A673 (cell line): ENCODE measurements around the gene UBR4. TPM values are rescaled to one million over a fixed set of nuclear protein-coding genes. Genes with fewer than 3 reads are reported as not detected.

Experiments used
- BruUV-seq: library from RNA; stranded (reverse); fragments of 400-500 nt; replicated peaks from 2 replicates; lab custom pipeline; 2021; lab: Mats Ljungman, UMichigan
- CTCF ChIA-PET: fragments of 300-600 bp; sonication (Branson Sonifier 250); formaldehyde crosslinking; loops from one replicate; lab custom pipeline; 2022; ENCODE audit warnings: antibody characterized with exemption; lab: Charles Lee
- POLR2A ChIA-PET: fragments of 300-600 bp; sonication (Branson Sonifier 250); formaldehyde crosslinking; loops from one replicate; lab custom pipeline; 2022; ENCODE audit warnings: antibody characterized with exemption; ENCODE audit not compliant: low non-redundant PET; lab: Charles Lee
- DNase-seq: peaks from one replicate; pipeline ENCODE4 v3.0.0-alpha.2; 2015; ENCODE audit warnings: low spot score
- H3K27ac ChIP-seq: fragments of 200-600 bp; sonication (generic); 2 replicates; pipeline ENCODE4 v1.5.1; 2016; ENCODE audit warnings: mixed run types, low read depth, mild to moderate bottlenecking, mixed read lengths, antibody characterized with exemption, low read length; ENCODE audit not compliant: poor library complexity, severe bottlenecking
- H3K27me3 ChIP-seq: fragments of 200-600 bp; sonication (generic); replicated peaks from 2 replicates; pipeline ENCODE4 v1.6.1; 2017; ENCODE audit warnings: mixed run types, low read depth, mild to moderate bottlenecking, mixed read lengths, antibody characterized with exemption, low read length; ENCODE audit not compliant: insufficient read depth, poor library complexity
- H3K36me3 ChIP-seq: fragments of 200-600 bp; sonication (generic); 2 replicates; pipeline ENCODE4 v1.6.1; 2016; ENCODE audit warnings: mixed run types, mild to moderate bottlenecking, mixed read lengths, antibody characterized with exemption, low read length; ENCODE audit not compliant: insufficient read depth, poor library complexity, severe bottlenecking
- H3K4me1 ChIP-seq: fragments of 200-600 bp; sonication (generic); 2 replicates; pipeline ENCODE4 v1.6.1; 2017; ENCODE audit warnings: mixed run types, mild to moderate bottlenecking, mixed read lengths, antibody characterized with exemption, low read length; ENCODE audit not compliant: insufficient read depth, poor library complexity, severe bottlenecking
- H3K4me3 ChIP-seq: fragments of 200-600 bp; sonication (generic); 2 replicates; pipeline ENCODE4 v1.5.1; 2016; ENCODE audit warnings: low read depth, mixed run types, mild to moderate bottlenecking, mixed read lengths, low read length; ENCODE audit not compliant: poor library complexity, severe bottlenecking
- H3K9me3 ChIP-seq: fragments of 200-600 bp; sonication (generic); 2 replicates; pipeline ENCODE4 v1.6.1; 2016; ENCODE audit warnings: mixed run types, low read depth, mild to moderate bottlenecking, mixed read lengths, antibody characterized with exemption, low read length; ENCODE audit not compliant: poor library complexity, severe bottlenecking
- CTCF ChIP-seq: fragments of 300-800, 200-600 bp; sonication (generic); conservative IDR thresholded peaks from 2 replicates; pipeline ENCODE4 v1.5.1; 2017; ENCODE audit warnings: low read depth, mild to moderate bottlenecking, antibody characterized with exemption, low read length, moderate library complexity, mixed read lengths
- EZH2 ChIP-seq: fragments of 200-600 bp; sonication (generic); IDR thresholded peaks from 2 replicates; pipeline ENCODE4 v1.6.1; 2017; ENCODE audit warnings: borderline replicate concordance, low read depth, mild to moderate bottlenecking, mixed read lengths, antibody characterized with exemption, low read length; ENCODE audit not compliant: poor library complexity, severe bottlenecking
- intact Hi-C: fragments of 100-400 bp; cut with micrococcal nuclease; formaldehyde crosslinking; loops from one replicate; pipeline ENCODE4 v1.10.0; 2022; ENCODE audit not compliant: unreplicated experiment
- total RNA-seq: library from RNA; stranded (reverse); gene quantifications from 2 replicates; pipeline ENCODE4 v1.2.3, GENCODE V29; 2021

Gene UBR4
- total RNA-seq, 1 experiment from 2014 or later, result 214 TPM

DNA sequence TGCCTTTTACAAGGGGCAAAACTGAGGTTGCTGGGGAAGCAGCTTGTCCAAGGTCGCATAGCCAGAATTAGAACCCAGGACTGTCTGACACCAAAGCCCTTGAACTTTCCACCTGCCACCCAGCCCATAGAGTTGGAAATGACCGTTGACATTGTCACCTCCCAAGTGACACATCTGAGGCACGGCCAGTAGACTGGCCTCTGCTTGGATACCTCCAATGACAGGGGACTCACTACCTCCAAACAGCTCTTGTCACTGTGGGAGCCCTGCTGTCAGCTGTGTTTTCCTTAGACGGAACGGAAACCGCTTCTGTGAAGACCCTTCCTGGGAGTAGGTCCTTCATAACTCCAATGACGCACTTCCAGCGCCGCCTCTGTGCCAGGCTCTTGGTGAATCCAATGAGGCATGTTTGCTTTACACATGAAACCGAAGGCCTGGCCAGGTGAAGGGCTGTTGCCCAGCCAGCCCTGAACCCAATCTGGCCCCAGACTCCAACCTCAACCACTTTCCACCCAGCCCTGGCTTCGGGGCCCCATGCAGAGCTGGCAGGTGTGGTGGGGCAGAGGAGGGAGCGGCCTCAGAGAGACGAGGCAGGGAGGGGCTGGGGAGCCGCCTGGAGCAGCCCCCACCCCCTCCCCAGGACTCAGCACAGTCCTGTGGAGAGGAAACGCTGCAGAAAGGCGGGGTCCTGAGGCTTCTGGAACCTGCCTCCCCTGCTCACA is 144.4 kb downstream of the UBR4 start:
- POLR2A ChIA-PET, result no interaction called here
- TF ChIP-seq CTCF, result no peak
- TF ChIP-seq EZH2, result no peak
- Histone ChIP-seq H3K36me3 (no peaks in the 10 kb centered on the region), H3K27me3 (no peaks in the 10 kb centered on the region), H3K9me3 (no peaks in the 10 kb centered on the region), H3K4me1 (no peaks in the 10 kb centered on the region), H3K27ac (no peak overlapping the region), H3K4me3 (no peak overlapping the region)
- intact Hi-C loops, result no loop called here
- BruUV-seq, result no TSS peak
- CTCF ChIA-PET, result no interaction called here
- no peak for DNase-seq

DNA sequence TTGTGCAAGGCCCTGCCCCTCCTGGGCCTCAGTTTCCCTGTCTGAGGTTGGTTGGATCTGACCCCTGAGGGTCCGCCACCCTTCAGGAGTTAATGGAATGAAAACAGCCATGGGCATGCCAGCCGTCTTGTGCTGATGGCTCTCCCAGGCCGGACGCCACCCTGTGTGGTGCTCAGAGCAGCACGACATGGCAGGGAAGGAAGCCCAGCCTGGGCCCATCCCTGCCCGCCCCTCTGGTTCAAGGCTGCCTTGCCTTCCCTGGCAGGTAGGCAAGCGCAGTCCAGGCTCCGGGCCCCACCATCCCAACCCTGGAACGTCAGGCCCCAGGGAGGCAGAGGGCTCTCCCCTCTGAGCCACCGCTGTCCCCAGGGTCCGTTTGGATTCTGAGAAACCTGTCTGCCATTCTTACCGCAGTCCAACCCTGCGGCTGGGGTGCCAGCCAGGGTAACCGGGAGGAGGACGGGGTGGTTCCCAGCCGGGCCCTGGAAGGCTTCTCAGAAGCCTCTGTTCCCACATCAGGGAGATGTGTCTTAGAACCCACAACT is 145.1 kb downstream of the UBR4 start:
- no peaks in the 10 kb centered on the region for H3K36me3 ChIP-seq
- intact Hi-C loops, result no loop called here
- no peak for DNase-seq
- H3K27ac ChIP-seq, result no peak overlapping the region
- TF ChIP-seq EZH2 (no peak), CTCF (no peak)
- no peak overlapping the region for H3K4me3 ChIP-seq
- no peaks in the 10 kb centered on the region for H3K27me3 ChIP-seq
- ChIA-PET POLR2A (no interaction called here), CTCF (no interaction called here)
- H3K4me1 ChIP-seq, result no peaks in the 10 kb centered on the region
- no TSS peak for BruUV-seq
- no peaks in the 10 kb centered on the region for H3K9me3 ChIP-seq

DNA sequence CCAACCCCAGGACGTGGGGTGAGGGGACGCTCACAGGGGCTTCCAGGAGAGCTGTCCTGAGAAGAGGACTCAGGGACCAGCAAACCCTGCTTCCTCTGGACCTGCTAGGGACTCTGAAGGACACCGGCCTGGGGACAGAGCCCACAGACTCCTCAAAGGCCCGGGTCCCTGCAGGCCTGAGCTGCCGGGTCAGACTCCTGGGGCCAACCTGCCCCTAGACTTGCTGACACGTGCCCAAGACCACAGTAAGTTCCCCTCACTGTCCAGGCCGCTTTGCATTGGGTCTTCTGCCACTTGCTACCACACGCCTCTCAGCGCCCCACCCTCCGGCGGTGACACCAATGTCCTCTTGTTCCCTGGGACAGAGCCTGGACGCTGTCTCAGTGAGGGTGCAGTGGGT is 146.9 kb downstream of the UBR4 start:
- intact Hi-C loops, result no loop called here
- DNase-seq, result no peak
- CTCF ChIA-PET, result no interaction called here

More for the DNA sequence above, 146.9 kb downstream of the UBR4 start:
- H3K9me3 ChIP-seq, result no peaks in the 10 kb centered on the region
- H3K36me3 ChIP-seq, result no peaks in the 10 kb centered on the region
- H3K4me3 ChIP-seq, result no peak overlapping the region
- H3K27me3 ChIP-seq, result no peaks in the 10 kb centered on the region
- H3K27ac ChIP-seq, result no peak overlapping the region
- POLR2A ChIA-PET, result no interaction called here
- H3K4me1 ChIP-seq, result no peaks in the 10 kb centered on the region
- no peak for TF ChIP-seq EZH2
- TF ChIP-seq CTCF, result no peak
- BruUV-seq, result no TSS peak
